ENCODE data around the gene CRACDL.

CRACDL gene

GRCh38 chr2:98822301-98823164, 113.5 kb downstream of the CRACDL start:
- no peak for DNase-seq

GRCh38 chr2:98821629-98822135, 114.3 kb downstream of the CRACDL start:
- DNase-seq: no peak

- no peak for DNase-seq
Observed at GRCh38 chr2:98819231-98819766, 116.7 kb downstream of the CRACDL start.

GRCh38 chr2:98818164-98818563, 117.9 kb downstream of the CRACDL start:
- no peak for DNase-seq

GRCh38 chr2:98816281-98816680, 119.7 kb downstream of the CRACDL start:
- no peak for DNase-seq

GRCh38 chr2:98815795-98816194, 120.2 kb downstream of the CRACDL start:
- DNase-seq: no peak

- no peak for DNase-seq
Observed at GRCh38 chr2:98811766-98812165, 124.3 kb downstream of the CRACDL start.

- DNase-seq: no peak
Observed at GRCh38 chr2:98810588-98810928, 125.5 kb downstream of the CRACDL start.

- peak; percentile 10 for DNase-seq
Observed at GRCh38 chr2:98809878-98810587, 126.0 kb downstream of the CRACDL start.

- no peak for DNase-seq
Observed at GRCh38 chr2:98809116-98809515, 126.9 kb downstream of the CRACDL start.

GRCh38 chr2:98808546-98808945, 127.5 kb downstream of the CRACDL start:
- no peak for DNase-seq

- DNase-seq: no peak
Observed at GRCh38 chr2:98807929-98808328, 128.1 kb downstream of the CRACDL start.

- DNase-seq: no peak
Observed at GRCh38 chr2:98807221-98807620, 128.8 kb downstream of the CRACDL start.

GRCh38 chr2:98806236-98806697, 129.8 kb downstream of the CRACDL start:
- peak; percentile 19 for DNase-seq

GRCh38 chr2:98805412-98806171, 130.4 kb downstream of the CRACDL start:
- DNase-seq: no peak

- no peak for DNase-seq
Observed at GRCh38 chr2:98804736-98805135, 131.3 kb downstream of the CRACDL start.

GRCh38 chr2:98804265-98804650, 131.8 kb downstream of the CRACDL start:
- DNase-seq: no peak

GRCh38 chr2:98803405-98804264, 132.4 kb downstream of the CRACDL start:
- DNase-seq: no peak

- DNase-seq: no peak
Observed at GRCh38 chr2:98802344-98802743, 133.7 kb downstream of the CRACDL start.

- DNase-seq: no peak
Observed at GRCh38 chr2:98801921-98802321, 134.1 kb downstream of the CRACDL start.

GRCh38 chr2:98801286-98801685, 134.7 kb downstream of the CRACDL start:
- DNase-seq: no peak

Data from kidney glomerular epithelial cell (primary cell).